Measurements from ENCODE around the gene GPC3. TPM values are rescaled to one million over a fixed set of nuclear protein-coding genes. Genes with fewer than 3 reads are reported as not detected.
A peak's percentile ranks its signal among the peaks of the same experiment; 100 is the strongest.

Gene GPC3
- not detected in 2 replicates for total RNA-seq (2014; rRNA removed; shearing (Covaris generic); ENCODE audit: low replicate concordance)

DNA sequence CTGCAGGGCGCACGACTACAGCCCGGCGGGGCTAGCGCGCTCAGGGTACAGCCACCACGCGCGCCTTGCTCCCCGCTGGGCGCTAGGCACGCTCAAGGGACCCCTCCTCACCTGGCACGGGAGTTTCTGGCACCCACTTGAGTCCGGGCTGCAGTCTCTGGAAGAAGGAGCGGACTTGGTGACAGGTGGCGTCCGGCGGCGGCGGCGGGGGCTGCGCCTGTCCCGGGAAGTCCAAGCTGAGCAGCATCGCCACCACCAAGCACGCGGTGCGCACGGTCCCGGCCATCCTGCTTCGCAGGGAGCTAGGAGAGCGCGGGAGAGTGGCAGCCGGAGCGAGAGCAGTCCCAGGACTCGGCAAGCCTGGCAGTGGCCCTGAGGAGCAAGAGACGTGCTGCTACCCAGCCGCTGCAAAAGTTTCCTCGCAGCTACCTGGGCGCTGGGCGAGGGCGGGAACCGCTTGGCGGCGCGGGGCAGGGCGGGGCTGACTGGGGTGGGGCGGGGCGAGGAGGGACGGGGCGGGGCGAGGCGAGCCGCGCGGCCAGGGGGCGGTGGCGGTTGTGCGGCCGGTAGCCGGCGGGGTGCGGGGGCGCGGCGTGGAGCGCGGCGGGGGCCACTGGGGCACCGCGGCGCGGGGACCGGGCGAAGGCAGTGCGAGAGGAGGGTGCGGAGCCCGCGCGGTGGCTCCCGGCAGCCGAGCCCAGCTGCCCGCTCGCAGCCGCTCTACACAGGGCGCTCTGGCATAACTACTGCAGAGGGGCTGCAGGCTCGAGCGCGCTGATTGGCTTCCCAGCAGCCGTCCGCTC is at the start of gene GPC3:
TSS of gene GPC3 (minus strand) at position 431 of the 803 bp plus-strand sequence.
- Histone ChIP-seq H3K4me3 (ENCODE audit: low read length) (no peak within 1 kb of the TSS), H3K9me3 (ENCODE audit: low read length) (no peaks in the 10 kb centered on the region), H3K79me2 (ENCODE audit: low read length) (no peaks in the 10 kb centered on the region), H3K27me3 (ENCODE audit: low read length) (no peaks in the 10 kb centered on the region), H3K9me2 (replicated peaks; ENCODE audit: insufficient read depth, low read length) (no peaks in the 10 kb centered on the region), H2AFZ (ENCODE audit: low read length) (no peak within 1 kb of the TSS), H3K4me1 (ENCODE audit: low read length) (no peaks in the 10 kb centered on the region), H3K9ac (ENCODE audit: low read length) (no peak within 1 kb of the TSS), H3K4me2 (ENCODE audit: low read depth, low read length, poor library complexity, severe bottlenecking) (no peak within 1 kb of the TSS), H3K36me3 (ENCODE audit: insufficient read depth, low read length) (no peaks in the 10 kb centered on the region), H3K27ac (ENCODE audit: low read length) (no peak within 1 kb of the TSS), H4K20me1 (ENCODE audit: insufficient read depth, low read depth, low read length) (no peaks in the 10 kb centered on the region)
- DNase-seq: no peak

DNA sequence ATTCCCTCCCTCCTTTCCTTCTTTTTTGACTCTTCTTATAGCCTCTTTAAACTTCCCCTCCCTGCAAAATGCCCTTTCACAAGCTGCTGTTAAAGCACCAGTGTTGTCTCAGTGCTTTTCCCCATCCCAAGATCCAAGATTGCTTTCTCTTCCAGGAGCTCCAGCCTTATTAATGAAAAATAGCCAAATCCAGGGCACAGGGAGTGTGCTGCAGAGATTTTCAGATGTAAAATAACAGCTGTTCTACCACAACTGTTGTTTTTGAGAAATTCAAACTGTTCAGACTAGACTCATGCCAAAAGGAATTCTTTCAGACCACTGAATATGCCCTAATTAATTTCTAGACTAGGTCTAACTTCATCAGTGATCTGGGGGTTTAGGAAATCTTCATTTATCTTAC is 47.0 kb upstream of the GPC3 start:
- no peaks in the 10 kb centered on the region for H3K4me1 ChIP-seq (ENCODE audit: low read length)
- DNase-seq: no peak
- no peaks in the 10 kb centered on the region for H4K20me1 ChIP-seq (ENCODE audit: insufficient read depth, low read depth, low read length)
- no peak overlapping the region for H3K27ac ChIP-seq (ENCODE audit: low read length)
- H3K9ac ChIP-seq (ENCODE audit: low read length): no peak overlapping the region
- no peaks in the 10 kb centered on the region for H3K27me3 ChIP-seq (ENCODE audit: low read length)
- H2AFZ ChIP-seq (ENCODE audit: low read length): no peak overlapping the region
- no peaks in the 10 kb centered on the region for H3K36me3 ChIP-seq (ENCODE audit: insufficient read depth, low read length)
- 0 out of 2 replicates have a peak, but pooled peaks cover 3% of the 10 kb centered on the region for H3K9me2 ChIP-seq (replicated peaks; ENCODE audit: insufficient read depth, low read length)
- no peak overlapping the region for H3K4me2 ChIP-seq (ENCODE audit: low read depth, low read length, poor library complexity, severe bottlenecking)
- no peaks in the 10 kb centered on the region for H3K9me3 ChIP-seq (ENCODE audit: low read length)
- no peaks in the 10 kb centered on the region for H3K79me2 ChIP-seq (ENCODE audit: low read length)
- no peak overlapping the region for H3K4me3 ChIP-seq (ENCODE audit: low read length)

DNA sequence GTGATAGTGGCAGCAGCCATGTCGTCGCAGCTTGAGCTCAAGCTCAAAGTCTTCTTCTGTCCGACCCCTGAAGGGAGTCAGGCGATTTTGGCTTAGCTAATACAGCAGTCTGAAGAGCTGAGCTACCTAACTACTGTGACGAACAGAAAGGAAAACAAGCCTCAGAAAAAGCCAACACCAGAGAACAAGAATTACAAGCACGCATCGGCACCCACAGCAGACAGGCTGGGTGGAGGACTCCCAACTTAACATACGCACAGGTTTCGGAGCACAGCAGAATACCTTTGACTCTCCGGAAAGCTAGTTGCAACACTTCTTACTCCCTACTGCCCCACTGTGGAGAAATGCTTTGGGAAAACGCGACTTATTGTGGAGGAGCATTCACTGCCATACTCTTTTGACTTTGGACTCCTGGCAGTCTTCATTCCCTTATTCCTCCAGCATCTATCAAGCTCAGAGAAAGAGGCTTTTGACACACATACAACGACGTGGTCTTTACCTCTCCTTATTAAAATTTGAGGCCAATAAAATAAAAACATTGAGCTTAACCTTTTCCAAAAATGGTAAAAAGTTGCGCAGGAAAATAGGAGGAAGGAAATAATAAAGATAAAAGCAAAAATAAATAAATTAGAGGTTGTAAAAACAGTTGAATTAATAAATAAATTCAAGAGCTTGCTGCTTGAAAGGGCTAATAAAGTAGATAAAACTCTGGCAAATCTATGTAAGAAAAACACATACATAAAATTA is 41.3 kb upstream of the GPC3 start:
- Histone ChIP-seq H3K27me3 (ENCODE audit: low read length) (no peaks in the 10 kb centered on the region), H2AFZ (ENCODE audit: low read length) (no peak overlapping the region), H3K27ac (ENCODE audit: low read length) (no peak overlapping the region), H3K9me3 (ENCODE audit: low read length) (no peaks in the 10 kb centered on the region), H3K9me2 (replicated peaks; ENCODE audit: insufficient read depth, low read length) (no peaks in the 10 kb centered on the region), H3K4me1 (ENCODE audit: low read length) (no peaks in the 10 kb centered on the region), H3K9ac (ENCODE audit: low read length) (no peak overlapping the region), H3K36me3 (ENCODE audit: insufficient read depth, low read length) (no peaks in the 10 kb centered on the region), H4K20me1 (ENCODE audit: insufficient read depth, low read depth, low read length) (no peaks in the 10 kb centered on the region), H3K4me2 (ENCODE audit: low read depth, low read length, poor library complexity, severe bottlenecking) (no peak overlapping the region), H3K79me2 (ENCODE audit: low read length) (no peaks in the 10 kb centered on the region), H3K4me3 (ENCODE audit: low read length) (no peak overlapping the region)
- DNase-seq: no peak

DNA sequence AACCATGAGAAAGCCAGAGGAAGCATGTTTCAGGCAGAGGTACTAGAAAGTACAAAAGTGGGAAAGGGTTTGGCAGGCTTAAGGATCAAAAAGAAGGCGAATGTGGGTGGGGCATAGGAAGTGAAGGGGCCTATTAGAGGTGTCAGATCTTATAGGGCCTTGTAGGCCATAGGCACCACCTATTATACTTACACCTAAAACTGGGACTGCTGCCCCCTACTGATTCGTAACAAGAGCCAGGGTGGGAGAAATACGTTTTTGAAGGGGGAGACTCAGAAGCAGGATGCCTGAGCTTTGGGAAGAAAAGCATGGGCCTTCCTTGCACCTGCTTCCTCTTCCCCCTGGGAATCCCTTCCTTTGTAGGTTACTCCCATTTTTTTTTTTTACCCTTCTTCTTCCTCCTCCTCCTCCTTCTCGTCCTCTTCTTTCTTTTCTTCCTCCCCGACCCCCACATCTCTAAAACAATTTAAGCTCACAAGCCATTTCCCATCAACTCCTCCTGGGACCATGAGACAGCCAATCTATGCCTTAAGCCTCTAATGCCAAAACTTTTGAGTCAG is 40.7 kb upstream of the GPC3 start:
- Histone ChIP-seq H3K9ac (ENCODE audit: low read length) (no peak overlapping the region), H3K27ac (ENCODE audit: low read length) (no peak overlapping the region), H3K27me3 (ENCODE audit: low read length) (no peaks in the 10 kb centered on the region), H3K4me1 (ENCODE audit: low read length) (no peaks in the 10 kb centered on the region), H4K20me1 (ENCODE audit: insufficient read depth, low read depth, low read length) (no peaks in the 10 kb centered on the region), H3K79me2 (ENCODE audit: low read length) (no peaks in the 10 kb centered on the region), H3K4me3 (ENCODE audit: low read length) (no peak overlapping the region), H3K9me2 (replicated peaks; ENCODE audit: insufficient read depth, low read length) (no peaks in the 10 kb centered on the region), H3K4me2 (ENCODE audit: low read depth, low read length, poor library complexity, severe bottlenecking) (no peak overlapping the region), H3K9me3 (ENCODE audit: low read length) (no peaks in the 10 kb centered on the region), H3K36me3 (ENCODE audit: insufficient read depth, low read length) (no peaks in the 10 kb centered on the region), H2AFZ (ENCODE audit: low read length) (no peak overlapping the region)
- DNase-seq: peak; percentile 49

DNA sequence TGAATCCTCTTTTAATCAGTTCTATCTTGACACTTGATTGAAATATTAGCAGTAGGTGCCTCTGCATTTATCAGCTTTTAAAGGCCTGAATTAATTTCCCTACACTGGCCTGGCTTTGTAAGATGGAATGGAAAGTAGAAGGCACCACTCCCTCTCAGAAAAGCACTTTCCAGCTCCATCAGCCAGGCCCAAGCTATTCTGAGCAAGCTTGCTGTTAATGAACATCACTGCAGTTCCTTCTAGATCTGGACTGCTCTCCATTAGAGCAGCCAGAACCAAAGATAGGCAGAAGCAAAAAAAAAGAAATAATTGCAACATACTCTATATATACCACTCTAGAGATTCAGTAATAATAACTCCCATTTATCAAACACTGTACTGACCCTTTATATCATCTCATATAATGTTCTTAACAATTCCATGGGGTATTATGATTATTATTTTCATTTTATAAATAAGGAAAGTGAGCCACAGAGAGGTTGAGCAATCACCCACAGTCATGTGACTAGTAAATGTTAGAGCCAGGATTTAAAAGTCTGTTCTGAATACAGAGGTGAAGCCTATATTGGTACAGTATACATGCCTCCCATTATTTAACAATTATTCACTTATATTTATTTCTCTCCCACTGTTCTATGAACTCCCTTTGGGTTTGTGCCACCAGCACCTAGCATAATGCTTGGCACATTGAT is 39.4 kb upstream of the GPC3 start:
- no peak overlapping the region for H2AFZ ChIP-seq (ENCODE audit: low read length)
- H3K4me2 ChIP-seq (ENCODE audit: low read depth, low read length, poor library complexity, severe bottlenecking): no peak overlapping the region
- no peak overlapping the region for H3K4me3 ChIP-seq (ENCODE audit: low read length)
- no peaks in the 10 kb centered on the region for H3K4me1 ChIP-seq (ENCODE audit: low read length)
- H3K36me3 ChIP-seq (ENCODE audit: insufficient read depth, low read length): no peaks in the 10 kb centered on the region
- H3K9ac ChIP-seq (ENCODE audit: low read length): no peak overlapping the region
- no peak for DNase-seq
- no peaks in the 10 kb centered on the region for H3K9me2 ChIP-seq (replicated peaks; ENCODE audit: insufficient read depth, low read length)
- H3K9me3 ChIP-seq (ENCODE audit: low read length): no peaks in the 10 kb centered on the region
- H3K27ac ChIP-seq (ENCODE audit: low read length): no peak overlapping the region
- no peaks in the 10 kb centered on the region for H3K27me3 ChIP-seq (ENCODE audit: low read length)
- H3K79me2 ChIP-seq (ENCODE audit: low read length): no peaks in the 10 kb centered on the region
- no peaks in the 10 kb centered on the region for H4K20me1 ChIP-seq (ENCODE audit: insufficient read depth, low read depth, low read length)

DNA sequence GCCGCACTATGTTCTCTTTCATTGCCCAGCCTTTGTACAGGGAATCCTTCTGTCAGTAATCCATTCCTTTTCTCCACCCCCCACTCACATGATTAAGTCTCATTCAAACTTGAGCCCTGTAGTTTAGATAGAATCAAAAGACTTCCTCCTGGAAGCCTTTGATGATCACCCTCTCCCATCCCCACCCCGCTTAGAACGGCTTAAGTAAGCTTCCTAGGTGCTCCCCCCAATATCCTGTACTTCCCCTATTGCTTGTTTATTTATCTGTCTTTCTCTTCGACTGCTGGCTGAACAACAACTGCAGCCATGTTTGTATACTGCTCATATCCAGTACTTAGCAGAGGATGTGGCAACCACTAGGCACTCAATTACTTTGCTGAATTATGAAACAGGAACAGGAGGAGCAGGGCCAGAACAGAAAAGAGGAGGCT is 38.5 kb upstream of the GPC3 start:
- H2AFZ ChIP-seq (ENCODE audit: low read length): no peak overlapping the region
- H4K20me1 ChIP-seq (ENCODE audit: insufficient read depth, low read depth, low read length): no peaks in the 10 kb centered on the region
- no peaks in the 10 kb centered on the region for H3K4me1 ChIP-seq (ENCODE audit: low read length)

DNA sequence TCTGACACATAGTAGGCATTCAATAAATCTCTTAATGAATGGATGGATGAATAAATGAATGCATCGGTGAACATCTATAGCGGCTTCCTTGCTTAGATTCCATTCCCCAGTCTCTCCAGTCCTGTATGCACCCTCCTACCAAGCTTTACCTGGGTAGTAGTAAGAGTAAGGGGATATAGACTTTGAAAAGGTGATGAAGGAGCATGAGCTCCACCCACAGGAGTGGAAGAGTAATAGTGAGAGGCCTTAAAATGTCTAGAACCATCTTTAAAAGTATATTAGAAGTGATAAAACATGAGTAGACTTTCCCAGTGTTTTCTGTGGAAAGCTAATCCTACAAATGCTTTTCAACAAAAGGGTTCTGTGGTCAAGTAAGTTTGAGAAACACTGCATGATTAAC is 35.5 kb upstream of the GPC3 start:
- Histone ChIP-seq H3K4me3 (ENCODE audit: low read length) (no peak overlapping the region), H3K79me2 (ENCODE audit: low read length) (no peaks in the 10 kb centered on the region), H3K27ac (ENCODE audit: low read length) (no peak overlapping the region), H3K36me3 (ENCODE audit: insufficient read depth, low read length) (no peaks in the 10 kb centered on the region), H3K4me2 (ENCODE audit: low read depth, low read length, poor library complexity, severe bottlenecking) (no peak overlapping the region), H3K9me2 (replicated peaks; ENCODE audit: insufficient read depth, low read length) (no peaks in the 10 kb centered on the region), H4K20me1 (ENCODE audit: insufficient read depth, low read depth, low read length) (no peaks in the 10 kb centered on the region), H3K9me3 (ENCODE audit: low read length) (no peaks in the 10 kb centered on the region), H3K9ac (ENCODE audit: low read length) (no peak overlapping the region), H2AFZ (ENCODE audit: low read length) (no peak overlapping the region), H3K27me3 (ENCODE audit: low read length) (no peaks in the 10 kb centered on the region), H3K4me1 (ENCODE audit: low read length) (no peaks in the 10 kb centered on the region)
- peak; percentile 42 for DNase-seq

More for the DNA sequence above, 38.5 kb upstream of the GPC3 start:
- no peak overlapping the region for H3K4me2 ChIP-seq (ENCODE audit: low read depth, low read length, poor library complexity, severe bottlenecking)
- H3K79me2 ChIP-seq (ENCODE audit: low read length): no peaks in the 10 kb centered on the region
- no peaks in the 10 kb centered on the region for H3K9me3 ChIP-seq (ENCODE audit: low read length)
- no peaks in the 10 kb centered on the region for H3K27me3 ChIP-seq (ENCODE audit: low read length)
- no peak overlapping the region for H3K27ac ChIP-seq (ENCODE audit: low read length)
- H3K9ac ChIP-seq (ENCODE audit: low read length): no peak overlapping the region
- H3K9me2 ChIP-seq (replicated peaks; ENCODE audit: insufficient read depth, low read length): no peaks in the 10 kb centered on the region
- DNase-seq: no peak
- no peaks in the 10 kb centered on the region for H3K36me3 ChIP-seq (ENCODE audit: insufficient read depth, low read length)
- no peak overlapping the region for H3K4me3 ChIP-seq (ENCODE audit: low read length)
